GM18511 (cell line): ENCODE measurements around the gene CD81.
"Not testable (repeated sequence)": the region's sequence is repeated elsewhere in the genome, so short reads cannot be mapped to it uniquely, and the experiment has no call there.

Experiments
- ATAC-seq: cut with Tn5 transposase; IDR thresholded peaks from one replicate; pipeline ENCODE4 v1.9.1; 2021; ENCODE audit warnings: mild to moderate bottlenecking, moderate library complexity; ENCODE audit not compliant: unreplicated experiment

Gene CD81

GRCh38 chr11:2355000-2355644, 22.0 kb upstream of the CD81 start:
- ATAC-seq = no peak

- no peak for ATAC-seq
These were observed 19.9 kb upstream of the CD81 start for GRCh38 chr11:2357246-2357645.

- ATAC-seq = not testable (repeated sequence)
These were observed 19.5 kb upstream of the CD81 start for GRCh38 chr11:2357651-2358050.

GRCh38 chr11:2358754-2359442, 18.2 kb upstream of the CD81 start:
- ATAC-seq = no peak

GRCh38 chr11:2359557-2359956, 17.6 kb upstream of the CD81 start:
- ATAC-seq = no peak

GRCh38 chr11:2360081-2360642, 16.9 kb upstream of the CD81 start:
- no peak for ATAC-seq

GRCh38 chr11:2361565-2361964, 15.5 kb upstream of the CD81 start:
- no peak for ATAC-seq

- no peak for ATAC-seq
These were observed 14.7 kb upstream of the CD81 start for GRCh38 chr11:2362414-2362813.

GRCh38 chr11:2363130-2363529, 14.0 kb upstream of the CD81 start:
- no peak for ATAC-seq

GRCh38 chr11:2363577-2364370, 13.3 kb upstream of the CD81 start:
- ATAC-seq = no peak

- ATAC-seq = not testable (repeated sequence)
These were observed 12.7 kb upstream of the CD81 start for GRCh38 chr11:2364386-2364785.

GRCh38 chr11:2365571-2366210, 11.4 kb upstream of the CD81 start:
- no peak for ATAC-seq

- ATAC-seq = no peak
These were observed 10.8 kb upstream of the CD81 start for GRCh38 chr11:2366276-2366675.

GRCh38 chr11:2366733-2367132, 10.4 kb upstream of the CD81 start:
- ATAC-seq = no peak

- no peak for ATAC-seq
These were observed 9.6 kb upstream of the CD81 start for GRCh38 chr11:2367266-2368160.

- ATAC-seq = no peak
These were observed 8.8 kb upstream of the CD81 start for GRCh38 chr11:2368178-2368850.

- no peak for ATAC-seq
These were observed 8.3 kb upstream of the CD81 start for GRCh38 chr11:2368851-2369180.

GRCh38 chr11:2369320-2369719, 7.8 kb upstream of the CD81 start:
- no peak for ATAC-seq

GRCh38 chr11:2369896-2370295, 7.2 kb upstream of the CD81 start:
- no peak for ATAC-seq
